Measurements from ENCODE around the gene FLT3LG.

DNA sequence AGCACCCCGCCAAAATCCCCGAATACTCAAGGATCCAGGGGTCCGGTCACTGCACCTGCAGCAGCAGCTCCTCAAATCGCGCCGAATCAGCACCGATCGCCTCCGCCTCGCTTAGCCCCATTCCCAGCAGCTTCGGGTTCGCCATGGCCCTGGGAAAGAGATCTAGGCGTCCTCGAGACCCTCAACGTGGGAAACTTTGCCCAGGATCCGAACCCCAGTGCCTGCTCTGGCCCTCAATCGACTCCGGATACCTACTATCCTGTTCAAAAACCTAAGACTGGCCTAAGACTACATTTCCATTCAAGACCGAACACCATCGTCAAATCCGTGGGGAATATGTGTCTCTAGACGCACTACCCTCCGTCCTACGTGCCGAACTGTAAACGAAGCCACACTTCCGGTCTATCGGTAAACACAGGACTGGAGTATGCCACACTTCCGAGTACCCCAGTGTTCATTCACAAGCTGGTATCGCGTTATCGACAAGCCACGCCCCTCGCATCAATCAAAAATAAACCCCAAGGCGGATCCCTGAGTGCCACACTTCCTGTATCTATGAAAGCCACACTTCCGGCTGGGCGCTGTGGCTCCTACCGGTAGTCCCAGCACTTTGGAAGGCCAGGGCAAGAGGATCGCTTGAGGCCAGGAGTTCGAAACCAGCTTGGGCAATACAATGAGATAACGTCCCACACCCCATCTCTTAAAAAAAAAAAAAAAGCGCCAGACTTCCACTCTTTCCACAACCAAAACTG, 22.4 kb upstream of the FLT3LG start, which contains the start of gene PIH1D1:
- TF ChIP-seq, protein P1, sequence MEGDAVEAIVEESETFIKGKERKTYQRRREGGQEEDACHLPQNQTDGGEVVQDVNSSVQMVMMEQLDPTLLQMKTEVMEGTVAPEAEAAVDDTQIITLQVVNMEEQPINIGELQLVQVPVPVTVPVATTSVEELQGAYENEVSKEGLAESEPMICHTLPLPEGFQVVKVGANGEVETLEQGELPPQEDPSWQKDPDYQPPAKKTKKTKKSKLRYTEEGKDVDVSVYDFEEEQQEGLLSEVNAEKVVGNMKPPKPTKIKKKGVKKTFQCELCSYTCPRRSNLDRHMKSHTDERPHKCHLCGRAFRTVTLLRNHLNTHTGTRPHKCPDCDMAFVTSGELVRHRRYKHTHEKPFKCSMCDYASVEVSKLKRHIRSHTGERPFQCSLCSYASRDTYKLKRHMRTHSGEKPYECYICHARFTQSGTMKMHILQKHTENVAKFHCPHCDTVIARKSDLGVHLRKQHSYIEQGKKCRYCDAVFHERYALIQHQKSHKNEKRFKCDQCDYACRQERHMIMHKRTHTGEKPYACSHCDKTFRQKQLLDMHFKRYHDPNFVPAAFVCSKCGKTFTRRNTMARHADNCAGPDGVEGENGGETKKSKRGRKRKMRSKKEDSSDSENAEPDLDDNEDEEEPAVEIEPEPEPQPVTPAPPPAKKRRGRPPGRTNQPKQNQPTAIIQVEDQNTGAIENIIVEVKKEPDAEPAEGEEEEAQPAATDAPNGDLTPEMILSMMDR (IDR thresholded peaks at IDR 0.05; ENCODE audit: low read depth, low read length), result no peak
- TF ChIP-seq EZH2phosphoT487 (IDR thresholded peaks at IDR 0.05; ENCODE audit: low read depth), result no peak

All from OCI-LY3 (cell line).